Lower lobe of right lung (tissue), 2 donors: ENCODE results near the gene PLIN5. TPM values are rescaled to one million over a fixed set of nuclear protein-coding genes. Genes with fewer than 3 reads are reported as not detected.
A peak's percentile ranks its signal among the peaks of the same experiment; 100 is the strongest.

Experiments
- ATAC-seq, 2 donors: fragments of 200-7000 bp; cut with Tn5 transposase; one replicate each; pipeline ENCODE4 v1.9.1; 2020 to 2022; ENCODE audit warnings: mild to moderate bottlenecking in 2 of 2, moderate library complexity in 2 of 2
- DNase-seq: peaks from one replicate; pipeline ENCODE4 v3.0.0-alpha.2; 2020
- H3K27ac ChIP-seq: fragments of 200-600 bp; one replicate; pipeline ENCODE4 v1.8.0; 2022
- H3K27me3 ChIP-seq: fragments of 200-600 bp; one replicate; pipeline ENCODE4 v1.8.0; 2022; ENCODE audit warnings: low read depth
- H3K36me3 ChIP-seq: fragments of 200-600 bp; one replicate; pipeline ENCODE4 v1.8.0; 2022; ENCODE audit warnings: mild to moderate bottlenecking
- H3K4me1 ChIP-seq: fragments of 200-600 bp; one replicate; pipeline ENCODE4 v1.8.0; 2022
- H3K4me3 ChIP-seq: fragments of 200-600 bp; one replicate; pipeline ENCODE4 v1.8.0; 2022; ENCODE audit warnings: mild to moderate bottlenecking
- H3K9me3 ChIP-seq: fragments of 200-600 bp; one replicate; pipeline ENCODE4 v1.8.0; 2022
- intact Hi-C: fragments of 100-400 bp; cut with DNase I; formaldehyde crosslinking; loops from one replicate; pipeline ENCODE4 v1.11.0; 2022
- total RNA-seq: library from RNA; stranded (reverse); fragmentation: NEBNext Ultra II Directional; extraction: Animal tissue kit (Norgen Biotek cat#: 25700); gene quantifications from one replicate; pipeline ENCODE4 v1.2.1, GENCODE V29; 2021
- TF ChIP-seq, protein P1 (sequence below): fragments of 200-600 bp; IDR thresholded peaks from one replicate; pipeline ENCODE4 v1.8.0; 2022; ENCODE audit warnings: antibody characterized with exemption, mild to moderate bottlenecking
- donor health status: DM: no; HTN: yes; CAD: no; lungs with severe emphysema.

PLIN5 gene
- total RNA-seq, 1 donor from 2014 or later: 19.9 TPM

DNA sequence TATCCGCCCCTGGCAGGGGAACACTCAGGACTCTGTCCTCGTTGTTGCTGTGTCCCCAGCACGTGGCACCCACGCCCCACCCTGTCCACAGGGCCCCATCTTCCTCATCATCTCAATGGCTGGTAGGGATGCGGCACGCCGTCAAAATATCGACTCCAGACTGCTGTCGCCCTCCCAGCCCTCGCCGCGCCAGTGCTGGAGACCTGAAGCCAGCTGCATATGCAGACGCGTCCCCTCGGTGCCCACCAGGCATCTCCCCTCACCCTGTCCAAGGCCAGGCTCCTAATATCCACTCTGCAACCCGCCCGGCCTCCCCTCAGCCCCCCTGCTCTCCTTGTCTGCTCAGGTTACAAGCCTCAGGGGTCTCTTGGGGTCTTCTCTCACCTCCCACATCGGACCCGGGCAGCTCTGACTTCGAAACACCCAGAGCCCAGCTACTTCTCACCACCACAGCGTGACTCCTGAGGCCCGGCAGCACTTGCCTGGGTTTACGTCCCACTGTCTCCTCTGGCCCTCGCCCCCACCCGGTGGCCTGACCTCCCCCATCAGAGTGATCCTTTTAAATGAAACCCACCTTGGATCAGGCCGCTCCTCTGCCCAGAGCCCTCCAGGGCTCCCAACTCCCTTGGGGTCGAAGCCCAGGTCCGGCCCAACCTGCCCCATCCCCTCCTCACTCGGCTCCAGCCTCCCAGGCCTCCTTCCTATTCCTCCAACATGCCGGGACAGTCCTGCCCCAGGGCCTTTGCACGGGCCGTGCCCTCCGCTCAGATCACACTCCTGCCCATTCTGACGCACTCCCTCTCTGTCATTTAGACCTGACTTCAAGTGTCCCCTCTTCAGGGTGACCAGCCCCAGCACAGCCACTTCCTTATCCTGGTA, 29.2 kb downstream of the PLIN5 start:
- H3K4me1 ChIP-seq: no peaks in the 10 kb centered on the region
- H3K27ac ChIP-seq: no peak overlapping the region
- H3K9me3 ChIP-seq: no peaks in the 10 kb centered on the region
- intact Hi-C loops: no loop called here
- peaks cover 30% of the 10 kb centered on the region for H3K36me3 ChIP-seq
- H3K4me3 ChIP-seq: no peak overlapping the region
- ATAC-seq: no peak
- no peaks in the 10 kb centered on the region for H3K27me3 ChIP-seq
- TF ChIP-seq, protein P1, sequence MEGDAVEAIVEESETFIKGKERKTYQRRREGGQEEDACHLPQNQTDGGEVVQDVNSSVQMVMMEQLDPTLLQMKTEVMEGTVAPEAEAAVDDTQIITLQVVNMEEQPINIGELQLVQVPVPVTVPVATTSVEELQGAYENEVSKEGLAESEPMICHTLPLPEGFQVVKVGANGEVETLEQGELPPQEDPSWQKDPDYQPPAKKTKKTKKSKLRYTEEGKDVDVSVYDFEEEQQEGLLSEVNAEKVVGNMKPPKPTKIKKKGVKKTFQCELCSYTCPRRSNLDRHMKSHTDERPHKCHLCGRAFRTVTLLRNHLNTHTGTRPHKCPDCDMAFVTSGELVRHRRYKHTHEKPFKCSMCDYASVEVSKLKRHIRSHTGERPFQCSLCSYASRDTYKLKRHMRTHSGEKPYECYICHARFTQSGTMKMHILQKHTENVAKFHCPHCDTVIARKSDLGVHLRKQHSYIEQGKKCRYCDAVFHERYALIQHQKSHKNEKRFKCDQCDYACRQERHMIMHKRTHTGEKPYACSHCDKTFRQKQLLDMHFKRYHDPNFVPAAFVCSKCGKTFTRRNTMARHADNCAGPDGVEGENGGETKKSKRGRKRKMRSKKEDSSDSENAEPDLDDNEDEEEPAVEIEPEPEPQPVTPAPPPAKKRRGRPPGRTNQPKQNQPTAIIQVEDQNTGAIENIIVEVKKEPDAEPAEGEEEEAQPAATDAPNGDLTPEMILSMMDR: no peak
- no peak for DNase-seq

DNA sequence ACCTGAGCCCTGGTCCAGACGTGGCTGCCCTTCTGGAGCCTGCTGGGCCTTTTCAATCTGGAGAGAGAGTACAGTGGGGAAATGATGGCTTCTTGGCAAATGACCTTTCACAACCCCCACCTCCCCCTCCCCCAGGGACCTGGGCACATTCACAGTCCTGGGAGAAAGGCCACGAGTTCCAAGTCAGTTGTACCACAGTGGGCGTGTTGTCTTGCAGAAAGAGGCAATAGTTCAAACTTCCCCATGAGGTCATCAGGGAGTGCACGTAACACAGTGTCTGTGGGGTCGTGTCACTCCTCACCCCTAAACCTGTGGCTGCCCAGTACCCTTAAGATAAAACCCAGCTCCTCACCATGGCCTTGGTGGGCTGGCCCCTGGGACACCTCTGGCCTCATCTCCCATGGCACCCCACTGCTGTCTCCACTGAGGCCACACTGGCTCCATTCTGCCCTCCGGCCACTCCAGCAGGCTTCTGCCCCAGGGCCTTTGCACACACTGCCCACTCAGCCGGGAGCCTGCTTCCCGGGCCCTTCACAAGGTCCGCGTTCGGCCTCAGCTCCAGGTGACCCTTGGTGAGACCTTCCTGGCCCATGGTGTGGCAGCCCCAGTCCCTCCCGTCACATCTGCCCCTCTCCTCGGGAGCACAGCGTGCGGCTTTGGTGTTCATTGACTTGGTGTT, 30.0 kb downstream of the PLIN5 start:
- intact Hi-C loops: no loop called here
- DNase-seq (no peak), ATAC-seq (peak in 1 of 2 donors; percentile 7)

DNA sequence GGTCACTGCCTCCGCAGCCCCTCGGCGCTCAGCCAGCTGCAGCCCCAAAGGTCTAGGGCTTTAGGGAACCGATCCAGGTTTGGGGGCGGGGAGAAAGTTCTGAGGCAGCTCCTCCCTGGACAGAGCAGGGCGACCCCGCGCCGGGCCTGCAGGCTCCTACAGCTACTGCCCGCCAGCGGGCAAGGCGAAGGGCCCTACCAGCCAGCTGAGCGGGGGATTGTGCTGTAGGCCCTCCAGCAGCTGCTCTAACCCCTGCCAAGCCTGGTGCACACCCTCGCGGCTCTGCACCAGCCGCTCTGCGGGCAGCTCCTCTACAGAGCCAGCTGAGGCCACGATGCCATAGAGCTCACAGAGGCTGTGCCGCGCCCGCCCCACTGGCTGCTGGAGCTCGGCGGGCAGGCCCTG, 30.7 kb downstream of the PLIN5 start:
- ATAC-seq: no peak
- TF ChIP-seq, protein P1: no peak
- Histone ChIP-seq H3K9me3 (no peaks in the 10 kb centered on the region), H3K36me3 (peaks cover 46% of the 10 kb centered on the region), H3K27me3 (no peaks in the 10 kb centered on the region), H3K4me3 (no peak overlapping the region), H3K4me1 (no peaks in the 10 kb centered on the region), H3K27ac (no peak overlapping the region)
- no peak for DNase-seq
- intact Hi-C loops: no loop called here

More for the DNA sequence above, 30.0 kb downstream of the PLIN5 start:
- no peaks in the 10 kb centered on the region for H3K9me3 ChIP-seq
- H3K27ac ChIP-seq: no peak overlapping the region
- H3K27me3 ChIP-seq: no peaks in the 10 kb centered on the region
- H3K4me1 ChIP-seq: no peaks in the 10 kb centered on the region
- peaks cover 38% of the 10 kb centered on the region for H3K36me3 ChIP-seq
- H3K4me3 ChIP-seq: no peak overlapping the region
- TF ChIP-seq, protein P1: no peak

DNA sequence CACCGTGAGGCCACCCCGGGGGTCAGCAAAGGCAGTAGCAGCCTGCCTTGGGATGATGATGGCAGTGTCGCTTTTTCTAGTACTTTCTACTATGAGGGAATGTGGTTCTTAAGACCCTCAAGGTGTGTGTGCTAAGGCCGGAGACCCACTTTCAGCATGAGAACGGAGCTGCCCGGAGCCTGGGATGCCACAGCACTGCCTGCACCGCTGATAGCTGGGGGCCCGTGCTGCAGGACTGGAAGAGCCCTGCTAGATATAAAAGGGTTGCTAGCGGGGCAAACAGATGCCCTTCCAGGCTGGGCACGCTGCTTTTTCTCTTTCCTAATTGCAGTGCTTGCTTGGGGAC, 31.2 kb downstream of the PLIN5 start:
- intact Hi-C loops: no loop called here
- no peak for DNase-seq
- no peaks in the 10 kb centered on the region for H3K27me3 ChIP-seq
- no peak overlapping the region for H3K4me3 ChIP-seq
- no peaks in the 10 kb centered on the region for H3K4me1 ChIP-seq
- H3K27ac ChIP-seq: no peak overlapping the region
- no peaks in the 10 kb centered on the region for H3K9me3 ChIP-seq
- ATAC-seq: no peak
- TF ChIP-seq, protein P1: no peak
- H3K36me3 ChIP-seq: peaks cover 50% of the 10 kb centered on the region

DNA sequence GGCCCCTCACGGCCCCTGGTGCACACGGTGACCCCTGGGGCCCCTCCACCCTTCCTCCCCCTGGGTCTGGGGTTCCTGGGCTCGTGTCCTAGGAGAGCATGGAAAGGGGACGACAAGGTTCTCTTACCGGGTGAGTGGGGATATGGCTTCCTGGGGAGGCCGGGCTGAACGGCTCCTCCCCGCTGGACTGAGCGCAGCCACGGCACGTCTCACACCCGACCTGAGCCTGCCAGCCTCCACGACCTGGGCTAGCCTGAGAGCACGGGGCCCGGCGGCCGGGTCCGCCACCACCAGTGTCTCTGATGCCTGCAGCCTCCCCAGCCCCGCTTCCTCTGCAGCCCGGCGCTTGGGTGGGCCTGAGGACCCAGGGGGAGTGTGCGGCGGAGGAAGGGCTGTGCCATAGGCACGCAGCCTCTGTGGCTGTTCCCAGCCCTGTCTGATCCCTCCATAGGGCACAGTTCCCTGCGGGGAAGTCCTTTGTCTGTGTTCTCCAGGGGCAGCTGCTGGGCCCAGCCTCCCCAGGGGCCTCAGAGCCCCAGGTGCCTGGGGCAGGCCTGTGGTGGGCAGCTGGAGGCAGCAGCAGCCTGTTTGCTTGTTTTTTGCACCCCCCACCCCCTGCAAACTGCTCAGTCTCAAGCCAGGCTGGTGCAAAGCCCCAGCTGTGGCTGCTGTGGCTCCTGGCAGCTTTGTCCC, 31.7 kb downstream of the PLIN5 start:
- Histone ChIP-seq H3K9me3 (no peaks in the 10 kb centered on the region), H3K27me3 (no peaks in the 10 kb centered on the region), H3K27ac (no peak overlapping the region), H3K4me3 (no peak overlapping the region), H3K36me3 (peaks cover 55% of the 10 kb centered on the region), H3K4me1 (no peaks in the 10 kb centered on the region)
- intact Hi-C loops: no loop called here
- ATAC-seq: no peak
- TF ChIP-seq, protein P1: no peak
- no peak for DNase-seq
